Lower lobe of right lung (tissue), 2 donors: ENCODE results near the gene XPO4. TPM values are rescaled to one million over a fixed set of nuclear protein-coding genes. Genes with fewer than 3 reads are reported as not detected.

Experiments
- ATAC-seq, 2 donors: fragments of 200-7000 bp; cut with Tn5 transposase; one replicate each; pipeline ENCODE4 v1.9.1; 2020 to 2022; ENCODE audit warnings: mild to moderate bottlenecking in 2 of 2, moderate library complexity in 2 of 2
- DNase-seq: peaks from one replicate; pipeline ENCODE4 v3.0.0-alpha.2; 2020
- H3K27ac ChIP-seq: fragments of 200-600 bp; one replicate; pipeline ENCODE4 v1.8.0; 2022
- H3K27me3 ChIP-seq: fragments of 200-600 bp; one replicate; pipeline ENCODE4 v1.8.0; 2022; ENCODE audit warnings: low read depth
- H3K36me3 ChIP-seq: fragments of 200-600 bp; one replicate; pipeline ENCODE4 v1.8.0; 2022; ENCODE audit warnings: mild to moderate bottlenecking
- H3K4me1 ChIP-seq: fragments of 200-600 bp; one replicate; pipeline ENCODE4 v1.8.0; 2022
- H3K4me3 ChIP-seq: fragments of 200-600 bp; one replicate; pipeline ENCODE4 v1.8.0; 2022; ENCODE audit warnings: mild to moderate bottlenecking
- H3K9me3 ChIP-seq: fragments of 200-600 bp; one replicate; pipeline ENCODE4 v1.8.0; 2022
- intact Hi-C: fragments of 100-400 bp; cut with DNase I; formaldehyde crosslinking; loops from one replicate; pipeline ENCODE4 v1.11.0; 2022
- total RNA-seq: library from RNA; stranded (reverse); fragmentation: NEBNext Ultra II Directional; extraction: Animal tissue kit (Norgen Biotek cat#: 25700); gene quantifications from one replicate; pipeline ENCODE4 v1.2.1, GENCODE V29; 2021
- TF ChIP-seq, protein P1 (sequence below): fragments of 200-600 bp; IDR thresholded peaks from one replicate; pipeline ENCODE4 v1.8.0; 2022; ENCODE audit warnings: antibody characterized with exemption, mild to moderate bottlenecking
- donor health status: DM: no; HTN: yes; CAD: no; lungs with severe emphysema.

XPO4 gene
- total RNA-seq, 1 donor from 2014 or later: 17.1 TPM

DNA sequence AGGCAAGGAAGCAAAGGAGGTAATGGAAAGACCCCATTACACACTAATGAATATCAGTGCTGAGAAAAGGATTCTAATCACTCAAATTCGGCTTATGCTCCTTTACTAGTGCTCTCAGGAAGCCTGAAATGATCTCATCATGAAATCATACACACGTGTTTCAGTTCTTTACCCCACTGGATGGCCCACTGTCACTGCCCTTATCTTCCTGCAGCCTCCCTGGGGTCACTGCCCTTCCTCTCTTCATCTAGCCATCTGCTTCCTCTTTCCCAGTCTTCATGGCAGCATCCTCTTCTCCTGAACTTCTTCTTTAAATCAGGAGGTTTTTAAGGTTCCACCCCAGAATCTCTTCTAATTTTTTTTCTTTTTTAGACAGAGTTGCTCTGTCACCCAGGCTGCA lies 100.8 kb downstream of the XPO4 start:
- no peak overlapping the region for H3K27ac ChIP-seq
- no peak for ATAC-seq

DNA sequence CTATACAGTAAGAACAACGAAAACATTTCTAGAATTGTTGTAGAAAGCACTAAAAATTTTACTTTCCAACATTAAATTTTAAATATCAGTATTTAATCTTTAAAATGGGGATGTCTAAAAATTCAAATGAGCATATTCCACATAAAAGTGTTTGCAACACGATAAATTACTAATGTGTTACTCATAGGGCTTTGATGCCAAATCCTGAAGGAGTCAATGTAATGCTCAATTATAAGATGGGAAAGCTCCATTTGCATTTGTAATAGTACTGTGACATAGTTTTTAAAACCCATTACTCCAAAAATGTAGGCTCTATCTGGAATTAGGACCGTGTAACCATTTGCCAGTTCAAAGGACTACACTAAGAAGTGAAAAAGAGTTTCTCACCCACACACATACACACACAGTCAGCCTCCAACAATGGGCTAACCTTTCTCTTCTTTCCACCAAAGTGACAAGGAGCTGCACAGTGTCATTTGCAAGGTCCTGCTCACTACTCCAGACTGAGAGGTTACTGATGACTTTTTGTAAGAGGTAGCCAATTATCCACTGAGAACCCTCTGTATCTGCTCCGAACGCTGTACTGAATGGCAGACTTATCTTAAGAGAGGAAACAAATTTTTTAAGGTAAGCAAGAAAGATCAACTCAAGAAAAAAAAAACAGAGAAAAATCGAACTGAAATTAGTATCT lies 102.7 kb downstream of the XPO4 start:
- H3K4me3 ChIP-seq: no peak overlapping the region
- TF ChIP-seq, protein P1, sequence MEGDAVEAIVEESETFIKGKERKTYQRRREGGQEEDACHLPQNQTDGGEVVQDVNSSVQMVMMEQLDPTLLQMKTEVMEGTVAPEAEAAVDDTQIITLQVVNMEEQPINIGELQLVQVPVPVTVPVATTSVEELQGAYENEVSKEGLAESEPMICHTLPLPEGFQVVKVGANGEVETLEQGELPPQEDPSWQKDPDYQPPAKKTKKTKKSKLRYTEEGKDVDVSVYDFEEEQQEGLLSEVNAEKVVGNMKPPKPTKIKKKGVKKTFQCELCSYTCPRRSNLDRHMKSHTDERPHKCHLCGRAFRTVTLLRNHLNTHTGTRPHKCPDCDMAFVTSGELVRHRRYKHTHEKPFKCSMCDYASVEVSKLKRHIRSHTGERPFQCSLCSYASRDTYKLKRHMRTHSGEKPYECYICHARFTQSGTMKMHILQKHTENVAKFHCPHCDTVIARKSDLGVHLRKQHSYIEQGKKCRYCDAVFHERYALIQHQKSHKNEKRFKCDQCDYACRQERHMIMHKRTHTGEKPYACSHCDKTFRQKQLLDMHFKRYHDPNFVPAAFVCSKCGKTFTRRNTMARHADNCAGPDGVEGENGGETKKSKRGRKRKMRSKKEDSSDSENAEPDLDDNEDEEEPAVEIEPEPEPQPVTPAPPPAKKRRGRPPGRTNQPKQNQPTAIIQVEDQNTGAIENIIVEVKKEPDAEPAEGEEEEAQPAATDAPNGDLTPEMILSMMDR: no peak
- intact Hi-C loops: no loop called here
- no peak for DNase-seq
- H3K4me1 ChIP-seq: peaks cover 10% of the 10 kb centered on the region
- no peak for ATAC-seq
- no peaks in the 10 kb centered on the region for H3K9me3 ChIP-seq
- H3K27me3 ChIP-seq: no peaks in the 10 kb centered on the region
- H3K27ac ChIP-seq: no peak overlapping the region
- H3K36me3 ChIP-seq: peaks cover 36% of the 10 kb centered on the region

More for the DNA sequence above, 100.8 kb downstream of the XPO4 start:
- TF ChIP-seq, protein P1: no peak
- DNase-seq: no peak
- H3K4me1 ChIP-seq: peaks cover 10% of the 10 kb centered on the region
- H3K27me3 ChIP-seq: no peaks in the 10 kb centered on the region
- H3K4me3 ChIP-seq: no peak overlapping the region
- H3K36me3 ChIP-seq: peaks cover 23% of the 10 kb centered on the region
- intact Hi-C loops: no loop called here
- no peaks in the 10 kb centered on the region for H3K9me3 ChIP-seq

DNA sequence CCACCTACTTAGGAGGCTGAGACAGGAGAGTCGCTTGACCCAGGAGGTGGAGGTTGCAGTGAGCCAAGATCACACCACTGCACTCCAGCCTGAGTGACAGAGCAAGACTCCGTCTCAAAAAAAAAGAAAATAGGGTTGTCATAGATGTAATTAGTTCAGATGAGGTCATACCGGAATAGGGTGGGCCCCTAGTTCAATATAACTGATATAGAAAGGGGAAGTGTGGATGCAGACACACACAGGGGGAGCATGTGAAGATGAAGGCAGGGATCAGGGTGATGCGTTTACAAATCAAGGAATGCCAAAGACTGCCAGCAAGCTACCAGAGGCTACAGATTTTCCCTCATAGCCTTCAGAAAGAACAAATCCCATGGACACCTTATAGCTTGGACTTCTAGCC lies 104.5 kb downstream of the XPO4 start:
- DNase-seq: no peak
- TF ChIP-seq, protein P1: no peak
- ATAC-seq: peak; percentile 37 to 64
- intact Hi-C loops: no loop called here
- no peaks in the 10 kb centered on the region for H3K9me3 ChIP-seq
- no peaks in the 10 kb centered on the region for H3K27me3 ChIP-seq
- peaks cover 10% of the 10 kb centered on the region for H3K4me1 ChIP-seq
- peaks cover 52% of the 10 kb centered on the region for H3K36me3 ChIP-seq
- no peak overlapping the region for H3K27ac ChIP-seq
- H3K4me3 ChIP-seq: no peak overlapping the region

DNA sequence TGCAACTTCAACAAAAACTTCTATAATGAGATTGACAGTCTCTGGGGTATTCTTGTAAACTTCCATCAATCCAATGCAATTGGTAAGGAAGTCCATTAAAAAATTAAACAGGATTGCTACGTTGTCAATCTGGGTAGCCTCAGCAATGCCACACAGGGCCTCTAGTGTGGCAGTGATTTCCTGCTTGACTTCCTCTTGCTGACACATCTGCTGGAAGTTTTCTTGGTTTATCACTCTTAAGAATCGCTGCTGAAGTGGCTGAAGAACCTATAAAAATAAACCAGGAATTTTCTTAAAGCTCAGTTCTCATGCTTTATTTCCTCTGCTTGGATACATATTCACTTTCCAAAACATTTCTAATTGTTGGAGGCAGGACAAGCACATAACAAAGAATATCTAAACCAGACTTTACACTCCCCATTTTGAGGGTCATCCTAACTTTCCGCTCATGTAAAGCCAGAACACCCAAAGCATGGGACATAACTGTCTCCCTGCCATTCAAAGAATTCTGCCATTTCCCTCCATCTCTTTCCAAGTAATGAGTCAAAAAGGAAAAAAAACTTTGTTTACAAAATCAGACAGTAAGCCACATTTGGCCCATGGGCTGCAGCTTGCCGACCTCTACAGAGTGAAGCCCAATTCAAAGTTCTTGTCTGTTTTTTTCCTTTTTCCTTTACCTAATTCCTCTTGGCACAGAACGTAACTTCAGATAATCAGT lies 105.6 kb downstream of the XPO4 start:
- ATAC-seq: no peak
- Histone ChIP-seq H3K36me3 (peaks cover 53% of the 10 kb centered on the region), H3K4me3 (no peak overlapping the region), H3K4me1 (peaks cover 10% of the 10 kb centered on the region), H3K27me3 (no peaks in the 10 kb centered on the region), H3K9me3 (no peaks in the 10 kb centered on the region), H3K27ac (no peak overlapping the region)
- DNase-seq: no peak
- intact Hi-C loops: no loop called here
- TF ChIP-seq, protein P1: no peak

DNA sequence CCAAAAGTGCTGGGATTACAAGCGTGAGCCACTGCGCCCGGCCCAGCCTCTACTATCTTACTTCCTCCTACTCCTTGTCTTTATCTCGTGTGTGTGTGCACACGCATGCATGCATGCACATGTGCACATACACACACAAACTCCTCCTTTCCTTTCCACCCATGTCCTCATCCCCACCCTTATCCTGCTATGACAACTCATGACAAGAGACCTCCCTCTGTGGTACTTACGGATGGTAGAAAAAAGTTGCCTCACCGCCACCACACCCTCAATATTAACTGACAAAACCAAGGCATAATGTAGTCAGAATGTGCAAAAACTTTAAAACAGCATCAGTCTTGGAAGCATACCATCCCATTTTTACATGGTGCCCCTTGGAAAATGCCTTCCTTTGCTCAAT lies 112.9 kb downstream of the XPO4 start:
- H3K4me3 ChIP-seq: no peak overlapping the region
- TF ChIP-seq, protein P1: no peak
- no peaks in the 10 kb centered on the region for H3K27me3 ChIP-seq
- intact Hi-C loops: no loop called here
- H3K9me3 ChIP-seq: no peaks in the 10 kb centered on the region
- peaks cover 38% of the 10 kb centered on the region for H3K36me3 ChIP-seq
- no peaks in the 10 kb centered on the region for H3K4me1 ChIP-seq
- no peak for DNase-seq
- no peak for ATAC-seq
- no peak overlapping the region for H3K27ac ChIP-seq
